Astrocyte (in vitro differentiated cells and primary cell): ENCODE data around the gene OGFOD3.

Experiments
- CTCF ChIP-seq: IDR thresholded peaks from 2 replicates; pipeline ENCODE4 v1.5.1; 2011; ENCODE audit warnings: low read depth, mild to moderate bottlenecking, inconsistent platforms, low read length, moderate library complexity; ENCODE audit not compliant: insufficient read depth
- EZH2 ChIP-seq: IDR thresholded peaks from 2 replicates; pipeline ENCODE4 v1.6.1; 2012; ENCODE audit warnings: mild to moderate bottlenecking, low read length, inconsistent platforms; ENCODE audit not compliant: insufficient read depth

GRCh38 chr17:82348866-82349265 lies 69.5 kb downstream of the OGFOD3 start:
- TF ChIP-seq CTCF (no peak), EZH2 (no peak)
